ENCODE measurements around the gene TMCC3.

GRCh38 chr12:94615260-94616181 is 34.8 kb downstream of the TMCC3 start:
- TF ChIP-seq CTCF (IDR thresholded peaks at IDR 0.05) (no peak), POLR2A (IDR thresholded peaks at IDR 0.05) (no peak)
